ENCODE results near the gene C14orf132.

The C14orf132 gene

DNA sequence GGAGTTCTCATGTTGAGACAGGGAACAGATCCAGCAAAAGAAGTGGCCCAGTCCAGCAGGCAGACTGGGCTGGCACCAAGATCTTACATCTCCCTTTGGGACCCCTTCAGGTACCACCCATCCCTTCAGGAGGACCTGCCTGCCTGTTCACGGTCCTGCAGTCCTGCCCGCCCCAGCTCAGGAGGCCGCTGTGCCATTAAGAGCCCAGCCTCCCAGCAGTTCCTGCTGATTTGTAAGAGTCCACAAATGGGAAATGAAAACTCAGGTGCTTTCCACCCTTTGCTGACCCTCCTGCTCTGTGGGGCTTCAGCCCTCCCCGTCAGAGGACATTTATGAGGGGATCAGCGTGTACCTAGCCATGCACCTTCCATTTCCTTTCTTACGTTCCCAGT is 39.5 kb downstream of the C14orf132 start:
- H3K4me3 ChIP-seq (ENCODE audit: low read length) = no peak overlapping the region
- DNase-seq (ENCODE audit: low read depth) = no peak
- TF ChIP-seq, protein P1, sequence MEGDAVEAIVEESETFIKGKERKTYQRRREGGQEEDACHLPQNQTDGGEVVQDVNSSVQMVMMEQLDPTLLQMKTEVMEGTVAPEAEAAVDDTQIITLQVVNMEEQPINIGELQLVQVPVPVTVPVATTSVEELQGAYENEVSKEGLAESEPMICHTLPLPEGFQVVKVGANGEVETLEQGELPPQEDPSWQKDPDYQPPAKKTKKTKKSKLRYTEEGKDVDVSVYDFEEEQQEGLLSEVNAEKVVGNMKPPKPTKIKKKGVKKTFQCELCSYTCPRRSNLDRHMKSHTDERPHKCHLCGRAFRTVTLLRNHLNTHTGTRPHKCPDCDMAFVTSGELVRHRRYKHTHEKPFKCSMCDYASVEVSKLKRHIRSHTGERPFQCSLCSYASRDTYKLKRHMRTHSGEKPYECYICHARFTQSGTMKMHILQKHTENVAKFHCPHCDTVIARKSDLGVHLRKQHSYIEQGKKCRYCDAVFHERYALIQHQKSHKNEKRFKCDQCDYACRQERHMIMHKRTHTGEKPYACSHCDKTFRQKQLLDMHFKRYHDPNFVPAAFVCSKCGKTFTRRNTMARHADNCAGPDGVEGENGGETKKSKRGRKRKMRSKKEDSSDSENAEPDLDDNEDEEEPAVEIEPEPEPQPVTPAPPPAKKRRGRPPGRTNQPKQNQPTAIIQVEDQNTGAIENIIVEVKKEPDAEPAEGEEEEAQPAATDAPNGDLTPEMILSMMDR (conservative IDR thresholded peaks at IDR 0.05; ENCODE audit: low read length) = no peak

GRCh38 chr14:96079066-96079465 is 39.9 kb downstream of the C14orf132 start:
- no peak overlapping the region for H3K4me3 ChIP-seq (ENCODE audit: low read length)
- TF ChIP-seq, protein P1 (conservative IDR thresholded peaks at IDR 0.05; ENCODE audit: low read length) = no peak
- DNase-seq (ENCODE audit: low read depth) = no peak

GRCh38 chr14:96080571-96080970 is 41.4 kb downstream of the C14orf132 start:
- TF ChIP-seq, protein P1 (conservative IDR thresholded peaks at IDR 0.05; ENCODE audit: low read length) = no peak
- no peak overlapping the region for H3K4me3 ChIP-seq (ENCODE audit: low read length)
- DNase-seq (ENCODE audit: low read depth) = no peak

- DNase-seq (ENCODE audit: low read depth) = no peak
- TF ChIP-seq, protein P1 (conservative IDR thresholded peaks at IDR 0.05; ENCODE audit: low read length) = no peak
- no peak overlapping the region for H3K4me3 ChIP-seq (ENCODE audit: low read length)
These were observed 42.1 kb downstream of the C14orf132 start for GRCh38 chr14:96081224-96081623.

GRCh38 chr14:96081767-96082400 is 42.7 kb downstream of the C14orf132 start:
- no peak for DNase-seq (ENCODE audit: low read depth)
- H3K4me3 ChIP-seq (ENCODE audit: low read length) = no peak overlapping the region
- TF ChIP-seq, protein P1 (conservative IDR thresholded peaks at IDR 0.05; ENCODE audit: low read length) = no peak

- H3K4me3 ChIP-seq (ENCODE audit: low read length) = no peak overlapping the region
- TF ChIP-seq, protein P1 (conservative IDR thresholded peaks at IDR 0.05; ENCODE audit: low read length) = no peak
- no peak for DNase-seq (ENCODE audit: low read depth)
These were observed 43.5 kb downstream of the C14orf132 start for GRCh38 chr14:96082420-96083300.
